ENCODE data around the gene ZNF821.
"Not testable (repeated sequence)": the region's sequence is repeated elsewhere in the genome, so short reads cannot be mapped to it uniquely, and the experiment has no call there.

DNA sequence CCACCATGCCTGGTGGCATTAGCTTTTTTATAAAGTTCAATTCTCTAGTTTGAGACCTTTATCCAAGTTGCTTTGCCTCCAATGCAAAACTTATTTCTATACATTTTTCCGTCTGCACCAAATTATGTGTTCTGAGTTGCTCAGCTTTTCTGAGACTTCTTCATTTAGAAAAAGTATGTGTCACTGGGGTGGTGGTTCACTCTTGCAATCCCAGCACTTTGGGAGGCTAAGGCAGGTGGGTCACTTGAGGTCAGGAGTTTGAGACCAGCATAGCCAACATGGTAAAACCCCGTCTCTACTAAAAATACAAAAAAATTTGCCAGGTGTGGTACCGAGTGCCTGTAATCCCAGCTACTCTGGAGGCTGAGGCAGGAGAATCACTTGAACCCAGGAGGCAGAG, 52.3 kb downstream of the ZNF821 start:
- TF ChIP-seq, protein P1, sequence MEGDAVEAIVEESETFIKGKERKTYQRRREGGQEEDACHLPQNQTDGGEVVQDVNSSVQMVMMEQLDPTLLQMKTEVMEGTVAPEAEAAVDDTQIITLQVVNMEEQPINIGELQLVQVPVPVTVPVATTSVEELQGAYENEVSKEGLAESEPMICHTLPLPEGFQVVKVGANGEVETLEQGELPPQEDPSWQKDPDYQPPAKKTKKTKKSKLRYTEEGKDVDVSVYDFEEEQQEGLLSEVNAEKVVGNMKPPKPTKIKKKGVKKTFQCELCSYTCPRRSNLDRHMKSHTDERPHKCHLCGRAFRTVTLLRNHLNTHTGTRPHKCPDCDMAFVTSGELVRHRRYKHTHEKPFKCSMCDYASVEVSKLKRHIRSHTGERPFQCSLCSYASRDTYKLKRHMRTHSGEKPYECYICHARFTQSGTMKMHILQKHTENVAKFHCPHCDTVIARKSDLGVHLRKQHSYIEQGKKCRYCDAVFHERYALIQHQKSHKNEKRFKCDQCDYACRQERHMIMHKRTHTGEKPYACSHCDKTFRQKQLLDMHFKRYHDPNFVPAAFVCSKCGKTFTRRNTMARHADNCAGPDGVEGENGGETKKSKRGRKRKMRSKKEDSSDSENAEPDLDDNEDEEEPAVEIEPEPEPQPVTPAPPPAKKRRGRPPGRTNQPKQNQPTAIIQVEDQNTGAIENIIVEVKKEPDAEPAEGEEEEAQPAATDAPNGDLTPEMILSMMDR (IDR thresholded peaks at IDR 0.05) = not testable (repeated sequence)
- not testable (repeated sequence) for TF ChIP-seq GABPA (IDR thresholded peaks at IDR 0.05; ENCODE audit: low read depth); JUND (IDR thresholded peaks at IDR 0.05); USF2 (IDR thresholded peaks at IDR 0.05; ENCODE audit: borderline replicate concordance, low read depth, low read length); POLR2AphosphoS5 (IDR thresholded peaks at IDR 0.05; ENCODE audit: low read depth, low read length); SMC3 (IDR thresholded peaks at IDR 0.05; ENCODE audit: low read depth, low read length); NFIC (IDR thresholded peaks at IDR 0.05; ENCODE audit: borderline replicate concordance); ELF1 (IDR thresholded peaks at IDR 0.05)
- TF ChIP-seq, protein P2, sequence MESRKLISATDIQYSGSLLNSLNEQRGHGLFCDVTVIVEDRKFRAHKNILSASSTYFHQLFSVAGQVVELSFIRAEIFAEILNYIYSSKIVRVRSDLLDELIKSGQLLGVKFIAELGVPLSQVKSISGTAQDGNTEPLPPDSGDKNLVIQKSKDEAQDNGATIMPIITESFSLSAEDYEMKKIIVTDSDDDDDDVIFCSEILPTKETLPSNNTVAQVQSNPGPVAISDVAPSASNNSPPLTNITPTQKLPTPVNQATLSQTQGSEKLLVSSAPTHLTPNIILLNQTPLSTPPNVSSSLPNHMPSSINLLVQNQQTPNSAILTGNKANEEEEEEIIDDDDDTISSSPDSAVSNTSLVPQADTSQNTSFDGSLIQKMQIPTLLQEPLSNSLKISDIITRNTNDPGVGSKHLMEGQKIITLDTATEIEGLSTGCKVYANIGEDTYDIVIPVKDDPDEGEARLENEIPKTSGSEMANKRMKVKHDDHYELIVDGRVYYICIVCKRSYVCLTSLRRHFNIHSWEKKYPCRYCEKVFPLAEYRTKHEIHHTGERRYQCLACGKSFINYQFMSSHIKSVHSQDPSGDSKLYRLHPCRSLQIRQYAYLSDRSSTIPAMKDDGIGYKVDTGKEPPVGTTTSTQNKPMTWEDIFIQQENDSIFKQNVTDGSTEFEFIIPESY (IDR thresholded peaks at IDR 0.05; ENCODE audit: borderline replicate concordance, low read depth) = not testable (repeated sequence)
- TF ChIP-seq, protein P3, sequence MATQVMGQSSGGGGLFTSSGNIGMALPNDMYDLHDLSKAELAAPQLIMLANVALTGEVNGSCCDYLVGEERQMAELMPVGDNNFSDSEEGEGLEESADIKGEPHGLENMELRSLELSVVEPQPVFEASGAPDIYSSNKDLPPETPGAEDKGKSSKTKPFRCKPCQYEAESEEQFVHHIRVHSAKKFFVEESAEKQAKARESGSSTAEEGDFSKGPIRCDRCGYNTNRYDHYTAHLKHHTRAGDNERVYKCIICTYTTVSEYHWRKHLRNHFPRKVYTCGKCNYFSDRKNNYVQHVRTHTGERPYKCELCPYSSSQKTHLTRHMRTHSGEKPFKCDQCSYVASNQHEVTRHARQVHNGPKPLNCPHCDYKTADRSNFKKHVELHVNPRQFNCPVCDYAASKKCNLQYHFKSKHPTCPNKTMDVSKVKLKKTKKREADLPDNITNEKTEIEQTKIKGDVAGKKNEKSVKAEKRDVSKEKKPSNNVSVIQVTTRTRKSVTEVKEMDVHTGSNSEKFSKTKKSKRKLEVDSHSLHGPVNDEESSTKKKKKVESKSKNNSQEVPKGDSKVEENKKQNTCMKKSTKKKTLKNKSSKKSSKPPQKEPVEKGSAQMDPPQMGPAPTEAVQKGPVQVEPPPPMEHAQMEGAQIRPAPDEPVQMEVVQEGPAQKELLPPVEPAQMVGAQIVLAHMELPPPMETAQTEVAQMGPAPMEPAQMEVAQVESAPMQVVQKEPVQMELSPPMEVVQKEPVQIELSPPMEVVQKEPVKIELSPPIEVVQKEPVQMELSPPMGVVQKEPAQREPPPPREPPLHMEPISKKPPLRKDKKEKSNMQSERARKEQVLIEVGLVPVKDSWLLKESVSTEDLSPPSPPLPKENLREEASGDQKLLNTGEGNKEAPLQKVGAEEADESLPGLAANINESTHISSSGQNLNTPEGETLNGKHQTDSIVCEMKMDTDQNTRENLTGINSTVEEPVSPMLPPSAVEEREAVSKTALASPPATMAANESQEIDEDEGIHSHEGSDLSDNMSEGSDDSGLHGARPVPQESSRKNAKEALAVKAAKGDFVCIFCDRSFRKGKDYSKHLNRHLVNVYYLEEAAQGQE (IDR thresholded peaks at IDR 0.05; ENCODE audit: low read depth, low read length) = not testable (repeated sequence)
- TF ChIP-seq, protein P4, sequence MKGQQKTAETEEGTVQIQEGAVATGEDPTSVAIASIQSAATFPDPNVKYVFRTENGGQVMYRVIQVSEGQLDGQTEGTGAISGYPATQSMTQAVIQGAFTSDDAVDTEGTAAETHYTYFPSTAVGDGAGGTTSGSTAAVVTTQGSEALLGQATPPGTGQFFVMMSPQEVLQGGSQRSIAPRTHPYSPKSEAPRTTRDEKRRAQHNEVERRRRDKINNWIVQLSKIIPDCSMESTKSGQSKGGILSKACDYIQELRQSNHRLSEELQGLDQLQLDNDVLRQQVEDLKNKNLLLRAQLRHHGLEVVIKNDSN (IDR thresholded peaks at IDR 0.05; ENCODE audit: borderline replicate concordance, low read depth) = not testable (repeated sequence)

Measured in SK-N-SH (cell line).